ENCODE data around the gene RNF151.

Gene RNF151

DNA sequence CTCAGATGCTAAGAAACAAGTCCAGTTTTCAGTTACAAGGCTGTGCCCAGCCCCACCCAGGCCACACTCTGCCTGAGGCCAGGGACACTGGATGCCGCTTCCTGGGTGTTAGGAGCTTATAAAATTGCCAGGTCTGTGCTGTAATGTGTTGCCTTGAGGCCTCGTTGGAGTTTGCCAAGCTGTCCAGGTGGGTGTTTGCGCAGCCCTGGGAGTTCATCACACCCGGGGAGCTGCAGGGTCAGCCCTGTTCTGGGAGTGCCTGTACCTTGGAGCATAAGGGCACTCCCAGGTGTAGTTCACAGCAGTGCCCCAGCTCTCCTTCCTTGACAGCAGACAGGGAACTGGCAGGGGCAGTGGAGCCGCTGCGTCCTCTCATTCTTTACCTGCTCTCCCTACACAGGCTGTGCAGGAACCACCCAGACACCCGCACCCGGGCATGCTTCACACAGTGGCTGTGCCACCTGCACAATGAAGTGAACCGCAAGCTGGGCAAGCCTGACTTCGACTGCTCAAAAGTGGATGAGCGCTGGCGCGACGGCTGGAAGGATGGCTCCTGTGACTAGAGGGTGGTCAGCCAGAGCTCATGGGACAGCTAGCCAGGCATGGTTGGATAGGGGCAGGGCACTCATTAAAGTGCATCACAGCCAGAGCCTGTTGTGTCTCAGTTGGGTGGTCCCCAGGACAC is 19.0 kb downstream of the RNF151 start:
- Histone ChIP-seq H3K27me3 (replicated peaks; ENCODE audit: control insufficient read depth, insufficient read depth, low read length) (no peaks in the 10 kb centered on the region; the same call in 1 of the 2 replicates), H3K4me3 (replicated peaks; ENCODE audit: low read depth, low read length) (peak overlapping the region; percentile 90), H3K36me3 (ENCODE audit: control insufficient read depth, insufficient read depth, low read length) (peaks cover 11% of the 10 kb centered on the region)
- TF ChIP-seq, protein P1, sequence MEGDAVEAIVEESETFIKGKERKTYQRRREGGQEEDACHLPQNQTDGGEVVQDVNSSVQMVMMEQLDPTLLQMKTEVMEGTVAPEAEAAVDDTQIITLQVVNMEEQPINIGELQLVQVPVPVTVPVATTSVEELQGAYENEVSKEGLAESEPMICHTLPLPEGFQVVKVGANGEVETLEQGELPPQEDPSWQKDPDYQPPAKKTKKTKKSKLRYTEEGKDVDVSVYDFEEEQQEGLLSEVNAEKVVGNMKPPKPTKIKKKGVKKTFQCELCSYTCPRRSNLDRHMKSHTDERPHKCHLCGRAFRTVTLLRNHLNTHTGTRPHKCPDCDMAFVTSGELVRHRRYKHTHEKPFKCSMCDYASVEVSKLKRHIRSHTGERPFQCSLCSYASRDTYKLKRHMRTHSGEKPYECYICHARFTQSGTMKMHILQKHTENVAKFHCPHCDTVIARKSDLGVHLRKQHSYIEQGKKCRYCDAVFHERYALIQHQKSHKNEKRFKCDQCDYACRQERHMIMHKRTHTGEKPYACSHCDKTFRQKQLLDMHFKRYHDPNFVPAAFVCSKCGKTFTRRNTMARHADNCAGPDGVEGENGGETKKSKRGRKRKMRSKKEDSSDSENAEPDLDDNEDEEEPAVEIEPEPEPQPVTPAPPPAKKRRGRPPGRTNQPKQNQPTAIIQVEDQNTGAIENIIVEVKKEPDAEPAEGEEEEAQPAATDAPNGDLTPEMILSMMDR (IDR thresholded peaks at IDR 0.05; ENCODE audit: insufficient read depth, low read length, poor library complexity, severe bottlenecking), result no peak
- DNase-seq (ENCODE audit: extremely low read depth, insufficient read length), result no peak

DNA sequence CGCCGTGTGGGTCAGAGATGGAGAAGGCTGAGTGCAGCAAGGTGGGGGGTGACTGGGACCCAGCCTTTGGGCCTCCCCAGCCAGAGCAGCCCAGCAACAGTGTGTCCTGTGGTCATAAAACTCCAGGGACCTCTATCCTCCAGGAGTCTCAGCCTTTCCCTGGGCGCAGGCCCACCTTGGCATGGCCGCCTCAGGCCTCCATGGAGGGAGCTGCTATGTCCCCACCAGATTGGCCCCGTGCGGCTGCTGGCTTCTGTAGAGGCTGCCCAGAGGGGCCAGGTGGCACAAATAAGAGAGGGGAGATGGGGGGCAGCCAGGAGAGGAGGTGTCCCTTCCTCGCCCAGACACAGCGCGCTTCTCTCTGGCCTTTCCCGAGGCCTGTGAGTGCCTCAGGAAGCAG is 20.5 kb downstream of the RNF151 start:
- Histone ChIP-seq H3K36me3 (ENCODE audit: control insufficient read depth, insufficient read depth, low read length) (peaks cover 11% of the 10 kb centered on the region), H3K27me3 (replicated peaks; ENCODE audit: control insufficient read depth, insufficient read depth, low read length) (no peaks in the 10 kb centered on the region; the same call in 1 of the 2 replicates), H3K4me3 (replicated peaks; ENCODE audit: low read depth, low read length) (no peak overlapping the region)
- TF ChIP-seq, protein P1 (IDR thresholded peaks at IDR 0.05; ENCODE audit: insufficient read depth, low read length, poor library complexity, severe bottlenecking), result no peak
- no peak for DNase-seq (ENCODE audit: extremely low read depth, insufficient read length)

DNA sequence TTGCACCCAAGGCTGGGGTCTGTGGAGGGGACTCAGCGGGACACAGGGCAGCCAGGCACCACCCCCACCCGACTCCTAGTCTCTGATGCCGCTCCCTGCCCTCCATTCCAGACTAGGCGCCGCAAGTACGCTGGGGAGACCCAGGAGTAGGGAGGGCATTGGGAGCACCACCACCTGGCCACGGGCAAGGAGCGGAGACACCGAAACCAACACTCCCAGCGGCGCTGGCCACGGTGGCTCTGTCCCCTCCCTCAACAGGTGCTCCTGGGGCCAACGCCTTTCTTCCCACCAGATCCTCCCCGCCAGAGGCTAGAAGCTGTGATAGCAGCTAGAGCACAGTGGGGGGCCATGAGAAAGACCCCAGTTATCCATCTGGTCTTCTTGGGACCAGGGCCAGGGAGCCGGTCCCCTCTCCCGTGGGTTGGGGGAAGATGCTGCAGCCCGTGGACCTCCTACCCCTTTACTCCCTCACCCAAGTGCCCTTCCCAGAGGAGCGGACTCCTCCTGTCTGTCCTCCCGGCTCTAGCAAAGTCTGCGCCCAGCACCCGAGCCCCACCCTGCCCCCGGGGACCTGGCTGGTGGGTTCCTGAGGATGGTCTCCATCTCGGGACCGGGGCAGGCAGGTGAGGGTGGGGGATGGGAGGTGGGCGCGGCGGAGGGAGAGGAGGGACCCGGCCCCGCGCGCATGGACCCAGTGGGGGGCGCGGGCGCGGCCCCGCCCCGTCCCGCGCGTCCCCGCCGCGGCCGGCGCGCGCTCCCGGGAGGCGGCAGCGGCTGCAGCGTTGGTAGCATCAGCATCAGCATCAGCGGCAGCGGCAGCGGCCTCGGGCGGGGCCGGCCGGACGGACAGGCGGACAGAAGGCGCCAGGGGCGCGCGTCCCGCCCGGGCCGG is 22.8 kb downstream of the RNF151 start, which contains the start of gene SYNGR3:
Gene SYNGR3, plus strand, starts transcription at position 762 of the 892 bp plus-strand sequence. CDS start 133 bp downstream, outside the sequence.
- peak within 1 kb of the TSS; percentile 61 for H3K4me3 ChIP-seq (replicated peaks; ENCODE audit: low read depth, low read length)
- DNase-seq (ENCODE audit: extremely low read depth, insufficient read length), result no peak

DNA sequence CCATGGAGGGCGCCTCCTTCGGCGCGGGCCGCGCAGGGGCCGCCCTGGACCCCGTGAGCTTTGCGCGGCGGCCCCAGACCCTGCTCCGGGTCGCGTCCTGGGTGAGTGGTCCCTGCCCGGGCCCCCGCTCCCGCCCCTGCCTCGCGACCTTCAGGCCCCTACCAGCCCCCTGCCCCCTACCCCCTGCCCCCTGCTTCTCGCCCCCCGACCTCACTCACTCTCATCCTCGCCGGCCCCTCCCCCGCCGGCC is 23.4 kb downstream of the RNF151 start:
- Histone ChIP-seq H3K36me3 (ENCODE audit: control insufficient read depth, insufficient read depth, low read length) (peaks cover 11% of the 10 kb centered on the region), H3K4me3 (replicated peaks; ENCODE audit: low read depth, low read length) (peak overlapping the region; percentile 61), H3K27me3 (replicated peaks; ENCODE audit: control insufficient read depth, insufficient read depth, low read length) (no peaks in the 10 kb centered on the region)
- no peak for DNase-seq (ENCODE audit: extremely low read depth, insufficient read length)
- TF ChIP-seq, protein P1 (IDR thresholded peaks at IDR 0.05; ENCODE audit: insufficient read depth, low read length, poor library complexity, severe bottlenecking), result no peak

More for the DNA sequence above, 22.8 kb downstream of the RNF151 start, which contains the start of gene SYNGR3:
- Histone ChIP-seq H3K36me3 (ENCODE audit: control insufficient read depth, insufficient read depth, low read length) (peaks cover 11% of the 10 kb centered on the region), H3K27me3 (replicated peaks; ENCODE audit: control insufficient read depth, insufficient read depth, low read length) (no peaks in the 10 kb centered on the region)
- TF ChIP-seq, protein P1 (IDR thresholded peaks at IDR 0.05; ENCODE audit: insufficient read depth, low read length, poor library complexity, severe bottlenecking), result no peak

DNA sequence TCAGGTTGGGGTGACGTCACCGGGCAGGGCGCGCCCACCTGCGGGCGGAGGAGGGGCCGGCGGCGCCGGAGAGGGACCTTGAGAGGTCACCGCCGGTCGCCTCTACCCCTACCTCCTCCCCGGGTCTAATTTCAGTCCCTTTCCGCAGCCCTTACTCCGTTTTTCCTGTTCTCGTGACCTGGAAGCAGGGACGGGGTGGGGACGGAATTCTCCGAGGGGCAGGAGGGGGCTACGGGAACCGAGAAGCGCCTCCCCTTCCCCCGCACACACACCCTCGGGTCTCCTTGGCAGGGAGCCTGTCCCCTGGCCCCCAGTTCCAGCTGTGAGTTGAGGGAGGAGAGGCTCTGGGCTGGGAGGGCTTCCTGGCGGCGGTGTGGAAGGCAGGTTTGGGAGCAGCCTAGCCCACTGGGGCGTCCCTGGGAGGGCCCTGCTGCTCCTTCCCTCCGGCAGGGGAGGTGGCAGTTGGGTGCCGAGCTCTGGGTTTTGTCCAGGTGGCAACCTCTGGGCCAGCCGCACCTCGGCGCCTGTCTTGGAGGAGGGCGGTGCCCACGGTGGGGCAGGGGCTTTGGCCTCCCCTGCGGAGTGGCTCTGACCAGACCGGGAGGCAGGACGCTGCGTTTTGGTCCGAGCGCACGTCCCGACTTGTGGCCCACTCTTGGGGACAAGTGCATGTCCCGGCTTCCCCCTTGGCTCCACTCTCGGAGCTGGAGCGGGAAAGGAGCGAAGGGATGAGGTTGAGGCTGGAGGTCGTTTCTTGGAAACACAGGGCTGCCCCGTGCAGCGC is 23.9 kb downstream of the RNF151 start:
- no peak for DNase-seq (ENCODE audit: extremely low read depth, insufficient read length)
- Histone ChIP-seq H3K4me3 (replicated peaks; ENCODE audit: low read depth, low read length) (peak overlapping the region; percentile 61), H3K27me3 (replicated peaks; ENCODE audit: control insufficient read depth, insufficient read depth, low read length) (no peaks in the 10 kb centered on the region), H3K36me3 (ENCODE audit: control insufficient read depth, insufficient read depth, low read length) (peaks cover 11% of the 10 kb centered on the region)
- TF ChIP-seq, protein P1 (IDR thresholded peaks at IDR 0.05; ENCODE audit: insufficient read depth, low read length, poor library complexity, severe bottlenecking), result no peak
